ENCODE measurements around the gene DLK2. TPM values are rescaled to one million over a fixed set of nuclear protein-coding genes. Genes with fewer than 3 reads are reported as not detected.

The DLK2 gene
- total and polyA plus RNA-seq, 2 of the 13 experiments (the other 11 are each of a cell fraction or from before 2014, with no cell fraction given), result 1.2 to 3.8 TPM

DNA sequence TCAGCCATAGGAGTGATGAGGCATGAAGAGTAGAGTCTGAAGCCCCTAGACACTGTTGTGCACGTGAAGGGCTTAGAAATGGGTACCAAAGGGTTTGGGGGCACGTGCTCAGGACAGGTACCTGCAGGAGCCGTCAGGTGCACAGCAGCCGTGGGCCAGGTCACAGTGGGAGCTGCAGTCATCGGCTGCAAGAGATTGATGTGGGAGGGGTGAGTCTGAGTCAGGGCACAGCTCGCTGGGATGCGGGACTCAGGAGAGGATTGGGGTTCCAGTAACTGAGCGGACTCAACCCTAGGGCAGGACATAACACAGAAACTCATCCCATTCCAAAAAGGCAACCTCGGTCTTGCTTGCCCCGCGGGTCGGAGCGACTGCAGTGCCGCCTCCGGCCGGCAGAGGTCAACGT lies 1.1 kb downstream of the DLK2 start:
- in situ Hi-C loops (cut with HindIII; ENCODE audit: extremely low pct_ligation_motif_present, low pct_unique_long_range_greater_than_20kb), result no loop called here
- TF ChIP-seq, protein P1, sequence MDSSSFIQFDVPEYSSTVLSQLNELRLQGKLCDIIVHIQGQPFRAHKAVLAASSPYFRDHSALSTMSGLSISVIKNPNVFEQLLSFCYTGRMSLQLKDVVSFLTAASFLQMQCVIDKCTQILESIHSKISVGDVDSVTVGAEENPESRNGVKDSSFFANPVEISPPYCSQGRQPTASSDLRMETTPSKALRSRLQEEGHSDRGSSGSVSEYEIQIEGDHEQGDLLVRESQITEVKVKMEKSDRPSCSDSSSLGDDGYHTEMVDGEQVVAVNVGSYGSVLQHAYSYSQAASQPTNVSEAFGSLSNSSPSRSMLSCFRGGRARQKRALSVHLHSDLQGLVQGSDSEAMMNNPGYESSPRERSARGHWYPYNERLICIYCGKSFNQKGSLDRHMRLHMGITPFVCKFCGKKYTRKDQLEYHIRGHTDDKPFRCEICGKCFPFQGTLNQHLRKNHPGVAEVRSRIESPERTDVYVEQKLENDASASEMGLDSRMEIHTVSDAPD (CRISPR knock-in tag; IDR thresholded peaks at IDR 0.05), result 0 out of 2 replicates have a peak, but pooled peaks have one; percentile 27
- TF ChIP-seq ZNF784 (CRISPR knock-in tag; IDR thresholded peaks at IDR 0.05; ENCODE audit: borderline replicate concordance), result 0 out of 2 replicates have a peak, but pooled peaks have one; percentile 37
- TF ChIP-seq XRCC5 (optimal IDR thresholded peaks at IDR 0.05; ENCODE audit: low read length), result peak; percentile 96
- 0 out of 2 replicates have a peak, but pooled peaks have one; percentile 54 for TF ChIP-seq KDM3A (CRISPR knock-in tag; IDR thresholded peaks at IDR 0.05; ENCODE audit: low read depth)
- peak; percentile 45; the same call in 1 of the 2 replicates for TF ChIP-seq ZMYM3 (CRISPR knock-in tag; IDR thresholded peaks at IDR 0.05)
- 0 out of 2 replicates have a peak, but pooled peaks have one; percentile 13 for TF ChIP-seq AHDC1 (CRISPR knock-in tag; IDR thresholded peaks at IDR 0.05; ENCODE audit: borderline replicate concordance)
- TF ChIP-seq RAD21 (CRISPR knock-in tag; IDR thresholded peaks at IDR 0.05), result peak; percentile 98; the same call in 1 of the 2 replicates
- 0 out of 2 replicates have a peak, but pooled peaks have one; percentile 42 for TF ChIP-seq ZNF138 (CRISPR knock-in tag; IDR thresholded peaks at IDR 0.05; ENCODE audit: low read depth)
- peak; percentile 51; the same call in 1 of the 2 replicates for TF ChIP-seq GMEB1 (CRISPR knock-in tag; IDR thresholded peaks at IDR 0.05; ENCODE audit: borderline replicate concordance)
- peak; percentile 45; the same call in 1 of the 2 replicates for TF ChIP-seq ZNF670 (CRISPR knock-in tag; IDR thresholded peaks at IDR 0.05; ENCODE audit: borderline replicate concordance)

More for the DNA sequence above, 1.1 kb downstream of the DLK2 start:
- DNase-seq (ENCODE audit: low spot score) (no peak), ATAC-seq (peak; percentile 7), FAIRE-seq (peak; percentile 4)
- BruUV-seq (replicated peaks), result no TSS peak
- H3K36me3 ChIP-seq (replicated peaks in 1 of 2; ENCODE audit: control insufficient read depth in 1 of 2, insufficient read depth in 2 of 2, low read length in 2 of 2), result peaks cover 8 to 15% of the 10 kb centered on the region in 2 experiments; a peak in 3 of 5 replicates
- no peak overlapping the region for H2AFZ ChIP-seq (ENCODE audit: low read length)
- POLR2A ChIA-PET, result interaction anchor here (1.5 to 4.7 kb wide), 4 partner anchors 17 to 42 kb away, joined by 4 to 38 read pairs (median 12); partner anchors contain the start of gene ABCC10
- CTCF ChIA-PET (ENCODE audit: low intra/inter-chr PET ratio, low total read pairs), result interaction anchor here (1.5 to 4.7 kb wide), 3 partner anchors 42 to 191 kb away, joined by 3 to 53 read pairs (median 39); no protein-coding TSS in a partner anchor
- H3K9me3 ChIP-seq (ENCODE audit: low read length), result no peaks in the 10 kb centered on the region
- no peaks in the 10 kb centered on the region for H3K79me2 ChIP-seq (ENCODE audit: insufficient read depth, low read length)
- peaks cover 0 to 5% of the 10 kb centered on the region in 2 experiments; a peak in 2 of 5 replicates for H3K27me3 ChIP-seq (ENCODE audit: control insufficient read depth in 1 of 2, insufficient read depth in 2 of 2, low read length in 2 of 2)
- 14% methylated on average over 16 of the region's 17 CpGs for WGBS (ENCODE audit: low lambda C conversion rate)
- H3K27ac ChIP-seq (ENCODE audit: extremely low read length, insufficient read depth, low read length), result no peak overlapping the region
- no peaks in the 10 kb centered on the region for H4K20me1 ChIP-seq (ENCODE audit: insufficient read depth, low read length)
- peaks cover 26% of the 10 kb centered on the region for H3K4me1 ChIP-seq (ENCODE audit: insufficient read depth, low read length)
- H3K9ac ChIP-seq (ENCODE audit: insufficient read depth, low read depth, low read length), result no peak overlapping the region
- intact Hi-C loops (cut with micrococcal nuclease; ENCODE audit: unreplicated experiment), result loop anchor here (1.0 kb wide), 2 partner anchors 42 to 52 kb away; no protein-coding TSS in a partner anchor
- peak overlapping the region; percentile 100 for H3K4me2 ChIP-seq (ENCODE audit: low read depth, low read length)
- H3K4me3 ChIP-seq (replicated peaks in 1 of 3; ENCODE audit: insufficient read depth in 1 of 3, low read depth in 2 of 3, low read length in 3 of 3), result peak overlapping the region; percentile 54 to 76 (median 66); a peak in 4 of 6 replicates
